C4-2B (cell line): ENCODE measurements around the gene ATF7.

Experiments used
- ZFX ChIP-seq: fragments of 450-650 bp; IDR thresholded peaks from 2 replicates; pipeline ENCODE4 v1.6.1; 2017
- TF ChIP-seq, protein P1 (sequence below): fragments of 450-650 bp; conservative IDR thresholded peaks from 2 replicates; pipeline ENCODE4 v1.5.1; 2017; ENCODE audit warnings: mild to moderate bottlenecking

DNA sequence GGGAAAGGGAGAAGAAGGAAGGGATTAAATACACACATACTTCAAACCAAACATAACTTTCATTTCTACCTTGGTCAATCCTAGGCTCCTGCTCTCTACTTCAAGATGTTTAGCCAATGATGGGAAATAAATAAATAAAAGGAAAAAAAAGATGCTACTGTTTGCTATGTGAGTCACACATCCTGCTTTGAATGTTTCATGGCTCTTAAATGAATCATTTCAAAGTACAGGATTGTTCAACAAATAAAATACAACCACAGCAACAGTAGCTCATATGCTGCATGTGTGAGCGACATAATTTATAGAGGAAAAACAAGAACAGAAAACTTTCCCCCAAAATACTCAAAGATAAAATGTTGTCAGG, 64.6 kb downstream of the ATF7 start:
- TF ChIP-seq, protein P1, sequence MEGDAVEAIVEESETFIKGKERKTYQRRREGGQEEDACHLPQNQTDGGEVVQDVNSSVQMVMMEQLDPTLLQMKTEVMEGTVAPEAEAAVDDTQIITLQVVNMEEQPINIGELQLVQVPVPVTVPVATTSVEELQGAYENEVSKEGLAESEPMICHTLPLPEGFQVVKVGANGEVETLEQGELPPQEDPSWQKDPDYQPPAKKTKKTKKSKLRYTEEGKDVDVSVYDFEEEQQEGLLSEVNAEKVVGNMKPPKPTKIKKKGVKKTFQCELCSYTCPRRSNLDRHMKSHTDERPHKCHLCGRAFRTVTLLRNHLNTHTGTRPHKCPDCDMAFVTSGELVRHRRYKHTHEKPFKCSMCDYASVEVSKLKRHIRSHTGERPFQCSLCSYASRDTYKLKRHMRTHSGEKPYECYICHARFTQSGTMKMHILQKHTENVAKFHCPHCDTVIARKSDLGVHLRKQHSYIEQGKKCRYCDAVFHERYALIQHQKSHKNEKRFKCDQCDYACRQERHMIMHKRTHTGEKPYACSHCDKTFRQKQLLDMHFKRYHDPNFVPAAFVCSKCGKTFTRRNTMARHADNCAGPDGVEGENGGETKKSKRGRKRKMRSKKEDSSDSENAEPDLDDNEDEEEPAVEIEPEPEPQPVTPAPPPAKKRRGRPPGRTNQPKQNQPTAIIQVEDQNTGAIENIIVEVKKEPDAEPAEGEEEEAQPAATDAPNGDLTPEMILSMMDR = no peak
- TF ChIP-seq ZFX = no peak
